A549 (cell line): ENCODE data around the gene SLC2A13. TPM values are rescaled to one million over a fixed set of nuclear protein-coding genes. Genes with fewer than 3 reads are reported as not detected.

Experiments
- ATAC-seq, 2 experiments: fragments of 200-7000 bp in 1 of 2; fragments of >200 bp in 1 of 2; cut with Nextera tagmentation in 1 of 2; cut with Tn5 transposase in 1 of 2; 3 replicates each; pipeline versions ENCODE4 v1.8.0 to v1.9.1; 2018 to 2020; ENCODE audit warnings: mild to moderate bottlenecking in 1 of 2, moderate library complexity in 1 of 2
- CTCF ChIA-PET: fragments of 300-600 bp; sonication (Branson Sonifier 250); formaldehyde crosslinking; extraction: SDS; loops from one replicate; lab custom pipeline; 2021; ENCODE audit warnings: antibody characterized with exemption, inconsistent platforms; lab: Yijun Ruan, JAX
- POLR2A ChIA-PET: fragments of 350-600 bp; formaldehyde crosslinking; extraction: SDS; loops from one replicate; lab custom pipeline; 2021; ENCODE audit warnings: antibody characterized with exemption, inconsistent platforms; lab: Yijun Ruan, JAX
- DNase-seq, 2 experiments: peaks; one replicate each; pipeline versions ENCODE4 v3.0.0 to v3.0.0-alpha.2; 2011 to 2016; ENCODE audit warnings: low read depth in 1 of 2, low spot score in 1 of 2
- FAIRE-seq: peaks from 2 replicates; lab custom pipeline; 2011; peaks lifted over from hg19 to GRCh38; lab: Jason Lieb, UNC
- H3K27ac ChIP-seq, 2 experiments: fragments of >200 bp; sonication (Bioruptor Twin); formaldehyde crosslinking; 3 replicates each; pipeline ENCODE4 v1.5.1; 2016 to 2017
- H3K4me1 ChIP-seq: fragments of >200 bp; sonication (Bioruptor Twin); formaldehyde crosslinking; 3 replicates; pipeline ENCODE4 v1.6.1; 2016
- H3K4me2 ChIP-seq: fragments of >200 bp; sonication (Bioruptor Twin); formaldehyde crosslinking; 3 replicates; pipeline ENCODE4 v1.6.1; 2016
- H3K4me3 ChIP-seq: fragments of >200 bp; sonication (Bioruptor Twin); formaldehyde crosslinking; 3 replicates; pipeline ENCODE4 v1.5.1; 2016
- H3K9me3 ChIP-seq: fragments of >200 bp; sonication (Bioruptor Twin); formaldehyde crosslinking; 3 replicates; pipeline ENCODE4 v1.6.1; 2016
- CBX2 ChIP-seq: fragments of 200-600 bp; sonication (generic); IDR thresholded peaks from 2 replicates; pipeline ENCODE4 v1.6.1; 2016; ENCODE audit warnings: low read depth, mild to moderate bottlenecking, borderline replicate concordance
- CBX8 ChIP-seq: fragments of 200-600 bp; sonication (generic); IDR thresholded peaks from 2 replicates; pipeline ENCODE4 v1.6.1; 2016
- FOSL2 ChIP-seq, 2 experiments: fragments of 450-650 bp in 1 of 2; fragments of >200 bp in 1 of 2; sonication (Bioruptor Twin) in 1 of 2; formaldehyde crosslinking; IDR thresholded peaks; 2 replicates each; pipeline versions ENCODE4 v1.5.0 to v1.6.1; 2016 to 2020; ENCODE audit warnings: mild to moderate bottlenecking in 1 of 2, moderate library complexity in 1 of 2
- FOXS1 ChIP-seq: fragments of 250-450 bp; sonication (Bioruptor Pico); IDR thresholded peaks from 2 replicates; pipeline ENCODE4 v1.5.0; 2020; ENCODE audit warnings: mild to moderate bottlenecking, moderate library complexity
- HDAC2 ChIP-seq: fragments of 200-600 bp; sonication (generic); IDR thresholded peaks from 2 replicates; pipeline ENCODE4 v1.6.1; 2016
- HOXB5 ChIP-seq: fragments of 250-450 bp; sonication (Bioruptor Pico); IDR thresholded peaks from 2 replicates; pipeline ENCODE4 v1.5.0; 2020; ENCODE audit warnings: mild to moderate bottlenecking, moderate library complexity
- JUNB ChIP-seq: fragments of >200 bp; sonication (Bioruptor Twin); formaldehyde crosslinking; IDR thresholded peaks from 2 replicates; pipeline ENCODE4 v1.6.1; 2016
- KDM5A ChIP-seq: fragments of 200-600 bp; sonication (generic); IDR thresholded peaks from 2 replicates; pipeline ENCODE4 v1.6.1; 2016; ENCODE audit warnings: antibody characterized with exemption, mild to moderate bottlenecking
- NFE2L2 ChIP-seq: fragments of 150-350 bp; conservative IDR thresholded peaks from 2 replicates; pipeline ENCODE4 v1.6.1; 2014; ENCODE audit warnings: low read length
- NPAS2 ChIP-seq: fragments of 250-450 bp; sonication (Bioruptor Pico); IDR thresholded peaks from 2 replicates; pipeline ENCODE4 v1.8.0; 2022; ENCODE audit warnings: mild to moderate bottlenecking, moderate library complexity, borderline replicate concordance
- PHF8 ChIP-seq: fragments of 200-600 bp; sonication (generic); IDR thresholded peaks from 2 replicates; pipeline ENCODE4 v1.6.1; 2016; ENCODE audit warnings: low read depth, mild to moderate bottlenecking, antibody characterized with exemption, moderate library complexity, borderline replicate concordance
- POLR2AphosphoS2 ChIP-seq: conservative IDR thresholded peaks from 2 replicates; pipeline ENCODE4 v1.6.1; 2012; ENCODE audit warnings: low read length, improper control_type of control experiment, inconsistent platforms
- RAD21 ChIP-seq, 2 experiments: fragments of >200 bp in 1 of 2; sonication (Bioruptor Twin) in 1 of 2; formaldehyde crosslinking in 1 of 2; IDR thresholded peaks in 1 of 2; conservative IDR thresholded peaks in 1 of 2; 2 replicates in 1 of 2; 3 replicates in 1 of 2; pipeline ENCODE4 v1.6.1; 2012 to 2018; ENCODE audit warnings: inconsistent platforms in 1 of 2
- RARB ChIP-seq: fragments of 250-450 bp; sonication (Bioruptor Pico); IDR thresholded peaks from 2 replicates; pipeline ENCODE4 v1.8.0; 2021; ENCODE audit warnings: mild to moderate bottlenecking, moderate library complexity
- TP53 ChIP-seq: fragments of 250-450 bp; sonication (Bioruptor Pico); IDR thresholded peaks from 2 replicates; pipeline ENCODE4 v1.5.0; 2021; ENCODE audit warnings: mild to moderate bottlenecking, moderate library complexity
- ZSCAN20 ChIP-seq: fragments of 250-450 bp; sonication (Bioruptor Pico); IDR thresholded peaks from 2 replicates; pipeline ENCODE4 v1.8.0; 2022; ENCODE audit warnings: mild to moderate bottlenecking, moderate library complexity
- WGBS: methylation state at CpG from one replicate; pipeline ENCODE4 v1.1.6; 2017; ENCODE audit errors: missing lambda C conversion rate; 5-methylcytosine and 5-hydroxymethylcytosine counted together
- polyA plus RNA-seq, 4 experiments: library from polyadenylated mRNA; depleted of rRNA in 3 of 4; stranded (reverse); fragments of >200 nt; fragmentation: RNase III in 1 of 4; extraction: RNeasy Plus Mini Kit Qiagen cat#74134 plus additional on column Dnase treatment in 1 of 4; gene quantifications; 2 replicates in 3 of 4; 3 replicates in 1 of 4; pipeline ENCODE4 v1.2.3, GENCODE V29; 2011 to 2017
- TF ChIP-seq, protein P1 (sequence below): fragments of 150-350 bp; IDR thresholded peaks from 2 replicates; pipeline ENCODE4 v1.6.1; 2014; ENCODE audit warnings: low read depth, mild to moderate bottlenecking, low read length
- TF ChIP-seq, protein P2 (sequence below): fragments of >200 bp; sonication (Bioruptor Twin); formaldehyde crosslinking; IDR thresholded peaks from 3 replicates; pipeline ENCODE4 v1.5.1; 2016
- TF ChIP-seq, protein P3 (sequence below): fragments of 450-650 bp; IDR thresholded peaks from 2 replicates; pipeline ENCODE4 v1.6.1; 2014; ENCODE audit warnings: antibody characterized with exemption
- TF ChIP-seq, protein P4 (sequence below): fragments of >200 bp; sonication (Bioruptor Twin); formaldehyde crosslinking; IDR thresholded peaks from 2 replicates; pipeline ENCODE4 v1.6.1; 2016
- TF ChIP-seq, protein P5 (sequence below): fragments of >200 bp; sonication (Bioruptor Twin); formaldehyde crosslinking; IDR thresholded peaks from 3 replicates; pipeline ENCODE4 v1.6.1; 2016
- TF ChIP-seq, protein P6 (sequence below): IDR thresholded peaks from 2 replicates; pipeline ENCODE4 v1.6.1; 2012

Gene SLC2A13
- polyA plus RNA-seq, 2 of the 4 experiments (the other 2 are of a cell fraction), result 4.5 to 8.2 TPM

DNA sequence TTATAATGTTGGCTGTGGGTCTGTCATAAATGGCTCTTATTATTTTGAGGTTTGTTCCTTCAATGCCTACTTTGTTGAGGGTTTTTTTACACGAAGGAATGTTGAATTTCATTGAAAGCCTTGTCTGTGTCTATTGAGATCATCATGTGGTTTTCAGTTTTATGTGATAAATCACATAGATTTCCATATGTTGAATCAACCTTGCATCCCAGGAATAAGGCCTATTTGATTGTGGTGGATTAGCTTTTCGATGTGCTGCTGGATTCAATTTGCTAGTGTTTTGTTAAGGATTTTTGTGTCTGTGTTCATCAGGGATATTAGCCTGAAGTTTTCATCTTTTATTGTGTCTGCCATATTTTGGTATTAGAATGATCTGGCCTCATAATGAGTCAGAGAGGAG lies 27.6 kb downstream of the SLC2A13 start:
- ATAC-seq (no peak), DNase-seq (no peak), FAIRE-seq (no peak)
- no peak overlapping the region for H3K27ac ChIP-seq
- H3K4me2 ChIP-seq, result no peak overlapping the region
- CTCF ChIA-PET, result interaction anchor here (1.1 to 1.5 kb wide), 2 partner anchors 29 to 66 kb away, joined by 3 to 4 read pairs; no protein-coding TSS in a partner anchor
- H3K4me3 ChIP-seq, result no peak overlapping the region
- WGBS, result 29% methylated on average over 2 of the region's 2 CpGs
- TF ChIP-seq FOXS1 (no peak), NPAS2 (CRISPR knock-in tag) (no peak), FOSL2 (IDR thresholded peaks at IDR 0.05) (no peak), FOSL2 (CRISPR knock-in tag; IDR thresholded peaks at IDR 0.05) (no peak), RARB (CRISPR knock-in tag) (no peak), RAD21 (conservative IDR thresholded peaks at IDR 0.05 in 1 of 2, IDR thresholded peaks at IDR 0.05 in 1 of 2) (no peak), HOXB5 (CRISPR knock-in tag) (no peak), KDM5A (no peak), NFE2L2 (no peak), POLR2AphosphoS2 (no peak), CBX8 (no peak), PHF8 (no peak), ZSCAN20 (CRISPR knock-in tag) (no peak), JUNB (no peak), CBX2 (no peak), TP53 (CRISPR knock-in tag) (no peak)
- TF ChIP-seq, protein P1, sequence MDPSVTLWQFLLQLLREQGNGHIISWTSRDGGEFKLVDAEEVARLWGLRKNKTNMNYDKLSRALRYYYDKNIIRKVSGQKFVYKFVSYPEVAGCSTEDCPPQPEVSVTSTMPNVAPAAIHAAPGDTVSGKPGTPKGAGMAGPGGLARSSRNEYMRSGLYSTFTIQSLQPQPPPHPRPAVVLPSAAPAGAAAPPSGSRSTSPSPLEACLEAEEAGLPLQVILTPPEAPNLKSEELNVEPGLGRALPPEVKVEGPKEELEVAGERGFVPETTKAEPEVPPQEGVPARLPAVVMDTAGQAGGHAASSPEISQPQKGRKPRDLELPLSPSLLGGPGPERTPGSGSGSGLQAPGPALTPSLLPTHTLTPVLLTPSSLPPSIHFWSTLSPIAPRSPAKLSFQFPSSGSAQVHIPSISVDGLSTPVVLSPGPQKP, result no peak
- TF ChIP-seq, protein P2, sequence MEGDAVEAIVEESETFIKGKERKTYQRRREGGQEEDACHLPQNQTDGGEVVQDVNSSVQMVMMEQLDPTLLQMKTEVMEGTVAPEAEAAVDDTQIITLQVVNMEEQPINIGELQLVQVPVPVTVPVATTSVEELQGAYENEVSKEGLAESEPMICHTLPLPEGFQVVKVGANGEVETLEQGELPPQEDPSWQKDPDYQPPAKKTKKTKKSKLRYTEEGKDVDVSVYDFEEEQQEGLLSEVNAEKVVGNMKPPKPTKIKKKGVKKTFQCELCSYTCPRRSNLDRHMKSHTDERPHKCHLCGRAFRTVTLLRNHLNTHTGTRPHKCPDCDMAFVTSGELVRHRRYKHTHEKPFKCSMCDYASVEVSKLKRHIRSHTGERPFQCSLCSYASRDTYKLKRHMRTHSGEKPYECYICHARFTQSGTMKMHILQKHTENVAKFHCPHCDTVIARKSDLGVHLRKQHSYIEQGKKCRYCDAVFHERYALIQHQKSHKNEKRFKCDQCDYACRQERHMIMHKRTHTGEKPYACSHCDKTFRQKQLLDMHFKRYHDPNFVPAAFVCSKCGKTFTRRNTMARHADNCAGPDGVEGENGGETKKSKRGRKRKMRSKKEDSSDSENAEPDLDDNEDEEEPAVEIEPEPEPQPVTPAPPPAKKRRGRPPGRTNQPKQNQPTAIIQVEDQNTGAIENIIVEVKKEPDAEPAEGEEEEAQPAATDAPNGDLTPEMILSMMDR, result no peak
- TF ChIP-seq, protein P3, sequence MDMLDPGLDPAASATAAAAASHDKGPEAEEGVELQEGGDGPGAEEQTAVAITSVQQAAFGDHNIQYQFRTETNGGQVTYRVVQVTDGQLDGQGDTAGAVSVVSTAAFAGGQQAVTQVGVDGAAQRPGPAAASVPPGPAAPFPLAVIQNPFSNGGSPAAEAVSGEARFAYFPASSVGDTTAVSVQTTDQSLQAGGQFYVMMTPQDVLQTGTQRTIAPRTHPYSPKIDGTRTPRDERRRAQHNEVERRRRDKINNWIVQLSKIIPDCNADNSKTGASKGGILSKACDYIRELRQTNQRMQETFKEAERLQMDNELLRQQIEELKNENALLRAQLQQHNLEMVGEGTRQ, result no peak
- TF ChIP-seq, protein P4, sequence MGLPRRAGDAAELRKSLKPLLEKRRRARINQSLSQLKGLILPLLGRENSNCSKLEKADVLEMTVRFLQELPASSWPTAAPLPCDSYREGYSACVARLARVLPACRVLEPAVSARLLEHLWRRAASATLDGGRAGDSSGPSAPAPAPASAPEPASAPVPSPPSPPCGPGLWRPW, result no peak
- TF ChIP-seq, protein P5, sequence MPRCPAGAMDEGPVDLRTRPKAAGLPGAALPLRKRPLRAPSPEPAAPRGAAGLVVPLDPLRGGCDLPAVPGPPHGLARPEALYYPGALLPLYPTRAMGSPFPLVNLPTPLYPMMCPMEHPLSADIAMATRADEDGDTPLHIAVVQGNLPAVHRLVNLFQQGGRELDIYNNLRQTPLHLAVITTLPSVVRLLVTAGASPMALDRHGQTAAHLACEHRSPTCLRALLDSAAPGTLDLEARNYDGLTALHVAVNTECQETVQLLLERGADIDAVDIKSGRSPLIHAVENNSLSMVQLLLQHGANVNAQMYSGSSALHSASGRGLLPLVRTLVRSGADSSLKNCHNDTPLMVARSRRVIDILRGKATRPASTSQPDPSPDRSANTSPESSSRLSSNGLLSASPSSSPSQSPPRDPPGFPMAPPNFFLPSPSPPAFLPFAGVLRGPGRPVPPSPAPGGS, result no peak
- no peaks in the 10 kb centered on the region for H3K4me1 ChIP-seq
- no peaks in the 10 kb centered on the region; the same call in 2 of the 3 replicates for H3K9me3 ChIP-seq
- POLR2A ChIA-PET, result no interaction called here

DNA sequence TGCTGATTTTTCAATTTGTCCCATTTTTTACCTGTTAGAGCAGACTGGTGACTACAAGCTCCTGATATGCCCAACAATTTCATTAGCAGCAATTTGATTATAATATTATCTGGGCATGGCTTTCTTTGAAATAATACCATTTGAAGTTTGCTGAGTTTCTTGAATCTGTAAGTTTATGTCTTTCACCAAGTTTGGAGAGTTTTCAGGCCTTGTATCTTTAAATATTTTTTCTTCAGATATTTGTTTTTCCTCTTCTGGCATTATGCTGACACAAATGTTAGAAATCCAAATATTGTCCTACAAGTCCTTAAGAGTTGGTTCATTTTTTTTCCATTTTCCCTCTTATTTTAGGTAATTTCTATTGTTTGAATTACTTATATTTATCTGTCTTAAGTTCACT lies 30.4 kb downstream of the SLC2A13 start:
- no peak overlapping the region for H3K27ac ChIP-seq
- no peak for DNase-seq
- no peak overlapping the region for H3K4me2 ChIP-seq
- no peaks in the 10 kb centered on the region for H3K4me1 ChIP-seq
- no peak for FAIRE-seq
- TF ChIP-seq ZSCAN20 (CRISPR knock-in tag), result no peak
- TF ChIP-seq, protein P6, sequence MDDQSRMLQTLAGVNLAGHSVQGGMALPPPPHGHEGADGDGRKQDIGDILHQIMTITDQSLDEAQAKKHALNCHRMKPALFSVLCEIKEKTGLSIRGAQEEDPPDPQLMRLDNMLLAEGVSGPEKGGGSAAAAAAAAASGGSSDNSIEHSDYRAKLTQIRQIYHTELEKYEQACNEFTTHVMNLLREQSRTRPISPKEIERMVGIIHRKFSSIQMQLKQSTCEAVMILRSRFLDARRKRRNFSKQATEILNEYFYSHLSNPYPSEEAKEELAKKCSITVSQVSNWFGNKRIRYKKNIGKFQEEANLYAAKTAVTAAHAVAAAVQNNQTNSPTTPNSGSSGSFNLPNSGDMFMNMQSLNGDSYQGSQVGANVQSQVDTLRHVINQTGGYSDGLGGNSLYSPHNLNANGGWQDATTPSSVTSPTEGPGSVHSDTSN, result no peak
- no peak for TF ChIP-seq HDAC2
- TF ChIP-seq NFE2L2, result no peak
- TF ChIP-seq, protein P2, result no peak
- CTCF ChIA-PET, result no interaction called here
- POLR2A ChIA-PET, result no interaction called here
- no peak for ATAC-seq
- no peak overlapping the region for H3K4me3 ChIP-seq
- no peaks in the 10 kb centered on the region; the same call in 2 of the 3 replicates for H3K9me3 ChIP-seq
